Heart right ventricle (tissue), 16 donors: ENCODE data around the gene ATP2B1. TPM values are rescaled to one million over a fixed set of nuclear protein-coding genes. Genes with fewer than 3 reads are reported as not detected.

Experiments used
- ATAC-seq, 8 donors: fragments of 200-7000 bp; cut with Tn5 transposase; one replicate each; pipeline ENCODE4 v1.9.1; 2020; ENCODE audit warnings: mild to moderate bottlenecking in 8 of 8, moderate library complexity in 8 of 8, moderate number of reproducible peaks in 1 of 8
- DNase-seq, 2 donors: peaks; one replicate each; pipeline ENCODE4 v3.0.0-alpha.2; 2020
- H3K27ac ChIP-seq, 10 donors: fragments of 200-600 bp; sonication (generic) in 2 of 10; one replicate each; pipeline versions ENCODE4 v1.5.0 to v1.8.0; 2020 to 2022; ENCODE audit warnings: mild to moderate bottlenecking in 3 of 10
- H3K27me3 ChIP-seq, 7 donors: fragments of 200-600 bp; one replicate each; pipeline ENCODE4 v1.8.0; 2021 to 2022; ENCODE audit warnings: mild to moderate bottlenecking in 2 of 7
- H3K36me3 ChIP-seq, 9 donors: fragments of 200-600 bp; sonication (generic) in 1 of 9; one replicate each; pipeline versions ENCODE4 v1.5.0 to v1.8.0; 2020 to 2022; ENCODE audit warnings: mild to moderate bottlenecking in 2 of 9
- H3K4me1 ChIP-seq, 9 donors: fragments of 200-600 bp; sonication (generic) in 1 of 9; one replicate each; pipeline versions ENCODE4 v1.5.0 to v1.8.0; 2020 to 2022; ENCODE audit warnings: mild to moderate bottlenecking in 4 of 9
- H3K4me3 ChIP-seq, 10 donors: fragments of 200-600 bp; sonication (generic) in 2 of 10; one replicate each; pipeline versions ENCODE4 v1.5.0 to v1.8.0; 2020 to 2022; ENCODE audit warnings: mild to moderate bottlenecking in 7 of 10, moderate library complexity in 2 of 10
- H3K9me3 ChIP-seq, 11 donors: fragments of 200-600 bp in 10 of 11; sonication (generic) in 2 of 11; one replicate each; pipeline versions ENCODE4 v1.5.0 to v1.8.0; 2013 to 2022; ENCODE audit warnings: mild to moderate bottlenecking in 2 of 11, control low read depth in 1 of 11, moderate library complexity in 1 of 11
- WGBS, 2 donors: extraction: QIAGEN DNeasy Blood & Tissue Kit; methylation state at CpG; one replicate each; pipeline ENCODE4 v1.1.7; 2013; ENCODE audit warnings: inconsistent platforms in 1 of 2; 5-methylcytosine and 5-hydroxymethylcytosine counted together
- intact Hi-C, 10 donors: fragments of 100-400 bp; cut with DNase I; formaldehyde crosslinking; loops; one replicate each; pipeline versions ENCODE4 v1.11.1 to v1.14.2; 2022
- polyA plus RNA-seq, 2 donors: library from polyadenylated mRNA; stranded (reverse); fragments of 200-250 nt; gene quantifications; one replicate each; pipeline ENCODE4 v1.2.3, GENCODE V29; 2013
- total RNA-seq, 10 donors: library from RNA; stranded (reverse); fragmentation: NEBNext Ultra II Directional in 3 of 10; extraction: Animal tissue kit (Norgen Biotek cat#: 25700) in 3 of 10; gene quantifications; one replicate each; pipeline versions ENCODE4 v1.2.1 to v1.2.4, GENCODE V29; 2021 to 2023
- TF ChIP-seq, protein P1 (sequence below), 9 donors: fragments of 200-600 bp; sonication (generic) in 2 of 9; IDR thresholded peaks; one replicate each; pipeline versions ENCODE4 v1.5.0 to v1.8.0; 2021 to 2022; ENCODE audit warnings: antibody characterized with exemption in 9 of 9, mild to moderate bottlenecking in 5 of 9, moderate library complexity in 1 of 9
- donor health status: Arrhythmogenic right ventricular cardiomyopathy.
- donor health status: ischemic (EF 13 %, LVEDD 7.1; RV severe dilation, severe dysfunction).
- donor health status: healthy with polysubstance abuse.
- donor health status: DM: no; HTN: yes; CAD: no.
- donor health status: DM: no; HTN: no; CAD: no.
- donor health status: ischemic (EF 25% LVEDD 6.9; RV normal size, moderate dysfunction).
- donor health status: ischemic (EF 25% LVEDD 5.7; RV mildly dilated, moderate dysfunction).
- donor health status: healthy.
- donor health status: DM: yes; HTN: yes; CAD: no.
- donor health status: Ischemic cardiomyopathy.
- donor health status: ischemic (EF 35%, LVEDD 5.7; RV mildly dilated, moderate dysfunction).
- donor health status: nonischemic (EF 11% LVEDD 7.7; RV severe dilation, severe dysfunction).
- donor health status: DM: yes; HTN: yes; CAD: no.
- donor health status: PGD.
- donor health status: ischemic (EF 29% LVEDD 5.4; RV normal size, mild dysfunction).
- donor health status: nonischemic (EF 23%, LVEDD 6.1; RV moderate dilation, normal function).

The ATP2B1 gene
- total and polyA plus RNA-seq, 12 donors, result 5.9 to 20.5 (median 15.2) TPM

DNA sequence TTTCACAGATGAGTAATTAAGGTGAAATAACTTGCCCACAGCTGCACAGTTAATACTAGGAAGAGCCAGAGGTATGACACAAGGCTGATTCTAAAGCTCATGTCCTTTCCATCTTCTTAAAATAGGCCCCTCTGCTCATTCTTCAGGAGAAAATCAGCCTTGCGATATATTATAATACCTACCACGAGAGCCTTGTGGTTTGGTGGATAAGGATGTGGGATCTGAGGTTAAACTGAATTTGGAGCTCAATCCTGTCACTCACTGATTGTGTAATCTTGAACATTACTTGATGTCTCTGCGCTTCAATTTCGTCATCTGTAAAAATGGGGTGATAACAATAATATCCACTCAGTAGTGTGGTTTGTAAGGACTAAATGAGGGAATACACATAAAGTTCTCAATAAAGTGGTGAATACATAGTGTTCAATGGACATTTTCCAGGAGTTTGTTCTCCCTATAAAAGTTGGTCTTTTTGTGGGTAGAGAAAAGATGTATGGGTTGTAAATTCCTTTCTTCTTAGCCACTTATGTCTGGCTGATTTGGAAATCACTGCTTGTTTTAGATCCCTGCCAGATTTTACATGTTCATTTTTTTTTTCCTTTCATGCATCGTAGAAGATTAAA is 25.1 kb upstream of the ATP2B1 start:
- intact Hi-C loops, result no loop called here
- 78 to 84% methylated on average over 5 of the region's 5 CpGs for WGBS, 2 donors
- H3K27ac ChIP-seq, result peak overlapping the region in 1 of 10 donors; percentile 5

DNA sequence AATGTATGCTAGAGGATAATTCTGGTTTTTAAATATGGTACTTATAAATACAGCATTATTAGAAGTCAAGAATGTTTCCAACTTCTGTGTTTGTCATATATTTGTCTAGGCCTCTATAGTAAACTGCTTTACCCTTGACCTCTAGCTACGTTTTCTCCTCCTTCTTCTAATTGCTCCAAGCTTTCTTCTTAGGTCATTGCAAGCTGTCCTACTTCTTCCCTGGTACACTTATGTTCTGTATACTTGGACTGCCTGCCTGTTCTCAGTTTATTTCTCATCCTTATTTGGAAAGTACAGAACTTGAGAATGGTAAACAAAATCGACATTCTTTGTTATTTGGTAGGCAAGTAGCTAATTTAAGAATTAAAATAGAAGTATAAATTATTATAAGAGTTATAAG is 23.9 kb upstream of the ATP2B1 start:
- TF ChIP-seq, protein P1, sequence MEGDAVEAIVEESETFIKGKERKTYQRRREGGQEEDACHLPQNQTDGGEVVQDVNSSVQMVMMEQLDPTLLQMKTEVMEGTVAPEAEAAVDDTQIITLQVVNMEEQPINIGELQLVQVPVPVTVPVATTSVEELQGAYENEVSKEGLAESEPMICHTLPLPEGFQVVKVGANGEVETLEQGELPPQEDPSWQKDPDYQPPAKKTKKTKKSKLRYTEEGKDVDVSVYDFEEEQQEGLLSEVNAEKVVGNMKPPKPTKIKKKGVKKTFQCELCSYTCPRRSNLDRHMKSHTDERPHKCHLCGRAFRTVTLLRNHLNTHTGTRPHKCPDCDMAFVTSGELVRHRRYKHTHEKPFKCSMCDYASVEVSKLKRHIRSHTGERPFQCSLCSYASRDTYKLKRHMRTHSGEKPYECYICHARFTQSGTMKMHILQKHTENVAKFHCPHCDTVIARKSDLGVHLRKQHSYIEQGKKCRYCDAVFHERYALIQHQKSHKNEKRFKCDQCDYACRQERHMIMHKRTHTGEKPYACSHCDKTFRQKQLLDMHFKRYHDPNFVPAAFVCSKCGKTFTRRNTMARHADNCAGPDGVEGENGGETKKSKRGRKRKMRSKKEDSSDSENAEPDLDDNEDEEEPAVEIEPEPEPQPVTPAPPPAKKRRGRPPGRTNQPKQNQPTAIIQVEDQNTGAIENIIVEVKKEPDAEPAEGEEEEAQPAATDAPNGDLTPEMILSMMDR (IDR thresholded peaks at IDR 0.05), result no peak
- no peaks in the 10 kb centered on the region for H3K27me3 ChIP-seq
- no peak overlapping the region for H3K4me3 ChIP-seq
- no peak for DNase-seq
- H3K27ac ChIP-seq, result no peak overlapping the region
- WGBS, 2 donors, result 81 to 87% methylated on average over 2 of the region's 2 CpGs
- intact Hi-C loops, result no loop called here
- no peaks in the 10 kb centered on the region for H3K36me3 ChIP-seq
- ATAC-seq, result no peak
- H3K4me1 ChIP-seq, result peaks cover 0 to 23% (median 0%) of the 10 kb centered on the region in 9 donors
- peaks cover 0 to 13% (median 0%) of the 10 kb centered on the region in 11 donors for H3K9me3 ChIP-seq

More for the DNA sequence above, 25.1 kb upstream of the ATP2B1 start:
- H3K4me3 ChIP-seq, result no peak overlapping the region
- ATAC-seq, result no peak
- no peaks in the 10 kb centered on the region for H3K36me3 ChIP-seq
- no peak for DNase-seq
- H3K27me3 ChIP-seq, result no peaks in the 10 kb centered on the region
- TF ChIP-seq, protein P1 (IDR thresholded peaks at IDR 0.05), result no peak
- peaks cover 0 to 16% (median 0%) of the 10 kb centered on the region in 11 donors for H3K9me3 ChIP-seq
- H3K4me1 ChIP-seq, result peaks cover 0 to 23% (median 0%) of the 10 kb centered on the region in 9 donors

DNA sequence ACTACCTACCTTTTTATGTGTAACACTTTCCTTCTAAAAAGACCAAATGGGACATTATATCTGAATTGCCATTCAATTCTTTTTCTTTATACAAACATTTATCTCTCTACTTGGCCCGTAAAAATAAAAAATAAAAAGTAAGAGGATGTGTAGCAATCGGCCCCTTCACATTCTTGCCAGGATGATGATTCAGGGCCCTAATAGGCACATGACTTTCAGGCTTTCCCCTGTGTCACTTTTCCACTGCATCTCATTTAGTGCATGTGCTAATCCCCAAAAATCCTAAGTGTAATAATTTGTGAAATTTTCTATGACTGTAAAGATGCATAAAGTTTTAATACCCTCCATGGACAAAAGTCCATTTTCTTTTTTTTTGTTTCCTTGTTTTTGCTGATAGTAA is 23.0 kb upstream of the ATP2B1 start:
- Histone ChIP-seq H3K27me3 (no peaks in the 10 kb centered on the region), H3K4me1 (peaks cover 0 to 23% (median 0%) of the 10 kb centered on the region in 9 donors), H3K27ac (peak overlapping the region in 1 of 10 donors; percentile 13), H3K36me3 (no peaks in the 10 kb centered on the region), H3K9me3 (peaks cover 0 to 13% (median 0%) of the 10 kb centered on the region in 11 donors), H3K4me3 (no peak overlapping the region)
- TF ChIP-seq, protein P1 (IDR thresholded peaks at IDR 0.05), result no peak
- DNase-seq (no peak), ATAC-seq (peak in 1 of 8 donors; percentile 58)
- intact Hi-C loops, result no loop called here
- 65 to 68% methylated on average over 2 of the region's 2 CpGs for WGBS, 2 donors

DNA sequence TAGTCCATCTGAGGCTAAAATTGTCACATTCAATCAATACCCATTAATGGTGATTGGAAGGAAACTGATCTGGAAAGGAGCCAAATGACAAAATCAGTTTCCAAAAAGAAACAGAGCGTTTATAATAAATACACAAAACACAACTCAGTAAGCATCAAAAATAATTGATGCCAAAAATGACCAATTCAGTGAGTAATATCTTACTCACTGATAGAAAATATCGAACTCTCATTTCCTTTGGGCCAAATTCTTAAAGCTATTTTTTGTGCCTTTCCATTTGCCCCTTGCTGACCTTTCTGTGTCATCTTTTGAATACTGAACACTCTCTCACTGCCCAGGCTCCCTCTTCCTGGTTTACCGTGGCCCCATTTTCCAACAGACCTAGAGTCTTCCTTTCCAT is 22.5 kb upstream of the ATP2B1 start:
- TF ChIP-seq, protein P1 (IDR thresholded peaks at IDR 0.05), result no peak
- no peaks in the 10 kb centered on the region for H3K27me3 ChIP-seq
- H3K36me3 ChIP-seq, result no peaks in the 10 kb centered on the region
- H3K9me3 ChIP-seq, result peaks cover 0 to 15% (median 3%) of the 10 kb centered on the region in 11 donors
- WGBS, 2 donors, result 72 to 80% methylated on average over 3 of the region's 3 CpGs
- intact Hi-C loops, result no loop called here
- no peak for DNase-seq
- H3K4me1 ChIP-seq, result peaks cover 0 to 23% (median 0%) of the 10 kb centered on the region in 9 donors
- peak overlapping the region in 1 of 10 donors; percentile 13 for H3K27ac ChIP-seq
- no peak for ATAC-seq
- no peak overlapping the region for H3K4me3 ChIP-seq
